Measurements from ENCODE around the gene CCAR1.
"Not testable (repeated sequence)": the region's sequence is repeated elsewhere in the genome, so short reads cannot be mapped to it uniquely, and the experiment has no call there.

Gene CCAR1

DNA sequence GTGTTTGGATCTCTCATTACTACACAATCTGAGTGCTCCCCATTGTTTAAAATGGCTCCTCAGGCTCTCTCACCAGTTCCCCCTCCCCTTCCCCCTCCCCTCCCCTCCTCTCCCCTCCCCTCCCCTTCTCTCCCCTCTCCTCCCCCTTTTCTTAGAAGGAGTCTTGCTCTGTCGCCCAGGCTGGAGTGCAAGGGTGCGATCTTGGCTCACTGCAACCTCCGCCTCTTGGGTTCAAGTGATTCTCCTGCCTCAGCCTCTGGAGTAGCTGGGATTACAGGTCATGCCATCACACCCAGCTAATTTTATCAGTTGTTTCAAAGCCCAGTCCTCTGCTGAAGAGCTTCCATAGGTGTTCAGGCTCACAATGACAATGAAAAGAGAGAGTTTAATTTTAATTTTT, 3.6 kb upstream of the CCAR1 start:
- no peak overlapping the region for H3K4me3 ChIP-seq (ENCODE audit: low read depth, low read length)
- TF ChIP-seq, protein P1, sequence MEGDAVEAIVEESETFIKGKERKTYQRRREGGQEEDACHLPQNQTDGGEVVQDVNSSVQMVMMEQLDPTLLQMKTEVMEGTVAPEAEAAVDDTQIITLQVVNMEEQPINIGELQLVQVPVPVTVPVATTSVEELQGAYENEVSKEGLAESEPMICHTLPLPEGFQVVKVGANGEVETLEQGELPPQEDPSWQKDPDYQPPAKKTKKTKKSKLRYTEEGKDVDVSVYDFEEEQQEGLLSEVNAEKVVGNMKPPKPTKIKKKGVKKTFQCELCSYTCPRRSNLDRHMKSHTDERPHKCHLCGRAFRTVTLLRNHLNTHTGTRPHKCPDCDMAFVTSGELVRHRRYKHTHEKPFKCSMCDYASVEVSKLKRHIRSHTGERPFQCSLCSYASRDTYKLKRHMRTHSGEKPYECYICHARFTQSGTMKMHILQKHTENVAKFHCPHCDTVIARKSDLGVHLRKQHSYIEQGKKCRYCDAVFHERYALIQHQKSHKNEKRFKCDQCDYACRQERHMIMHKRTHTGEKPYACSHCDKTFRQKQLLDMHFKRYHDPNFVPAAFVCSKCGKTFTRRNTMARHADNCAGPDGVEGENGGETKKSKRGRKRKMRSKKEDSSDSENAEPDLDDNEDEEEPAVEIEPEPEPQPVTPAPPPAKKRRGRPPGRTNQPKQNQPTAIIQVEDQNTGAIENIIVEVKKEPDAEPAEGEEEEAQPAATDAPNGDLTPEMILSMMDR (conservative IDR thresholded peaks at IDR 0.05; ENCODE audit: low read depth, low read length): no peak
- no peak for DNase-seq (ENCODE audit: low read depth)

DNA sequence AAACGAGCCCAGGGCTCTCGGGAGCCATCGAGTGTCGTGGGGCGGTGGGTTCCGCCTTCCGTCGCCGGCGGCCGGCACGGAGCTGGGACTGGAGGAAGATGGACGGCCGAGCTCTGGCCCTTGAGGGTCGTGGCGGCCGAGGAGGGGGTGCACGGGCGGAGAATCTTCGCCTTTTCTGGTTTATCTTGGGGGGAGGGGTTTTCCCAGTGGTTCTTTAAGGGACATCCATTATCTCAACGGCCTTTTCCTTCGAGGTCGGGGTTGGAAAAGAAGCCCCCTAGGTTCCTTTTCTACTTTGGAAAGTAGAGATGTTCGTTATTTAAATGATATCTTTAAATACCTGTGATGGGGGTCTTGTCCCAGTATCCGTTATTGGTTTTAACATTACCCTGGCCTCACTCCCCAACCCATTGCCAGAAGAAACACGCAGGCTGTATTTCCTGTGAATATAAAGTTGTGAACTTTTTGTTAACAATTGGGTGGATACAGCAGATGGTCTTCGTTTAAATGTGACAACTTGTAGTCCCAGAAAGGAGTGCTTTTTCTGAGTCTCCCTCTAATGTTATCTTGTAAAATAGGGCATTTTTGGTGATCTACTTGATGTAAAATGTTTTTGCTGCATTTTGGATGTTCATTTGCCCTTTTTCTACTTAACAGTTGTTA, 765 bp downstream of the CCAR1 start:
- TF ChIP-seq, protein P1 (conservative IDR thresholded peaks at IDR 0.05; ENCODE audit: low read depth, low read length): no peak
- H3K4me3 ChIP-seq (ENCODE audit: low read depth, low read length): peak overlapping the region; percentile 91

DNA sequence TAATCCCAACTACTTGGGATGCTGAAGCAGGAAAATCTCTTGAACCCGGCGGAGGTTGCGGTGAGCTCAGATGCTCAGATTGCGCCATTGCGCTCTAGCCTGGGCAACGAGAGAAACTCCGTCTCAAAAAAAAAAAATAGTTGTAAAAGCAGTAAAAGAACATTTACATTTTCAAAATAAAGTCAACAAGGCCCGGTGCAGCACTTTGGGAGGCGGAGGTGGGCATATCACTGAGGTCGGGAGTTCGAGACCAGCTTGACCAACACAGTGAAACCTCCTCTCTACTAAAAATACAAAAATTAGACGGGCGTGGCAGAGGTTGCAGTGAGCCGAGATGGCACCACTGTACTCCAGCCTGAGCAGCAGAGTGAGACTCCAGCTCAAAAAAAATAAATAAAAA, 4.0 kb downstream of the CCAR1 start:
- no peak for DNase-seq (ENCODE audit: low read depth)
- TF ChIP-seq, protein P1 (conservative IDR thresholded peaks at IDR 0.05; ENCODE audit: low read depth, low read length): no peak
- no peak overlapping the region for H3K4me3 ChIP-seq (ENCODE audit: low read depth, low read length)

More for the DNA sequence above, 765 bp downstream of the CCAR1 start:
- peak; percentile 21 for DNase-seq (ENCODE audit: low read depth)

DNA sequence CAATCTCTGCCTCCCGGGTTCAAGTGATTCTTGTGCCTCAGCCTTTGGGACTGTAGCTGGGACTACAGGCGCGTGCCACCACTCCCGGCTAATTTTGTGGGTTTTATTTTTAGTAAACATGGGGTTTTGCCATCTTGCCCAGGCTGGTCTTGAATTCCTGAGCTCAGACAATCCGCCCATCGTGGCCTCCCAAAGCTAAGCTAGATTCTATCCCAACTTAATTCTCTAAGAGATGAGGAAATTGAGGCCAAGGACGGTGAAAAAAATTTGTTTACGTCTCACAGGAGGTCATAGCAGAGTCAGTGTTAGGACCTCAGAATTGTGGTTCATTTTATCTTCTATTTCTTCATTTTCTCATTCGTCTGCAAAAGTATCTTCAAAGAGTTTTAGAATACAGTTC, 6.1 kb downstream of the CCAR1 start:
- no peak overlapping the region for H3K4me3 ChIP-seq (ENCODE audit: low read depth, low read length)
- TF ChIP-seq, protein P1 (conservative IDR thresholded peaks at IDR 0.05; ENCODE audit: low read depth, low read length): no peak
- no peak for DNase-seq (ENCODE audit: low read depth)

DNA sequence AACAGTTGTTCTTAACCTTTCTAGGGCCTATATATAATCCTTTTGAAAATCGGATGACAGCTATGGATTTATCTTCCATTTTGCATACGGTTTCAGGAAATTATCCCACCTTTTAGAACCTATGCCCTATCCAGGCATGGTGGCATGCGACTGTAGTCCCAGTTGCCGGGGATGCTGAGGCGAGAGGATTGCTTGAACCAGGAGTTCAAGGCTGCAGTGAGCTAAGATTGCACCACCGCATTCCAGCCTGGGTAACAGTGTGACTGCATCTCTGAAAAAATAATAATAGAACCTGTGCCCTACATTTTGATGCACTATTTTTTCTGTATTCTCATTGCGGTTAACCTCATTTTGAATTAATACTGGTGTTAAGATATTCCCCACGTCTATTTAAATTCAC, 11.6 kb downstream of the CCAR1 start:
- TF ChIP-seq, protein P1 (conservative IDR thresholded peaks at IDR 0.05; ENCODE audit: low read depth, low read length): no peak
- DNase-seq (ENCODE audit: low read depth): peak; percentile 4

DNA sequence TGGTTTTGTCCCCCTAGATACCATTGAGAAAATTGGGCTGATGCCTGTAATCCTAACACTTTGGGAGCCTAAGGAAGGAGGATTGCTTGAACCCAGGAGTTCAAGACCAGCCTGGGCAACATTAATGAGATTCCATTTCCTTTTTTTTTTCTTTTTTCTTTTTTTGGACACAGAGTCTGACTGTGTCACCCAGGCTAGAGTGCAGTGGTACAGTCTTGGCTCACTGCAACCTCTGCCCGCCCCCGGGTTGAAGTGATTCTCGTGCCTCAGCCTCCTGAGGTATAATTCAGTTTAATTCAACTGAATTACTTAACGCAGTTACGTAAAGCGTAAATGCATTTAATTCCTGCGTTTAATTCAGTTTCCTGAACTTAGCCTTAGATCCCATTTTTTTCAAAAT, 13.3 kb downstream of the CCAR1 start:
- TF ChIP-seq, protein P1 (conservative IDR thresholded peaks at IDR 0.05; ENCODE audit: low read depth, low read length): no peak
- no peak overlapping the region for H3K4me3 ChIP-seq (ENCODE audit: low read depth, low read length)
- DNase-seq (ENCODE audit: low read depth): no peak

More for the DNA sequence above, 11.6 kb downstream of the CCAR1 start:
- no peak overlapping the region for H3K4me3 ChIP-seq (ENCODE audit: low read depth, low read length)

DNA sequence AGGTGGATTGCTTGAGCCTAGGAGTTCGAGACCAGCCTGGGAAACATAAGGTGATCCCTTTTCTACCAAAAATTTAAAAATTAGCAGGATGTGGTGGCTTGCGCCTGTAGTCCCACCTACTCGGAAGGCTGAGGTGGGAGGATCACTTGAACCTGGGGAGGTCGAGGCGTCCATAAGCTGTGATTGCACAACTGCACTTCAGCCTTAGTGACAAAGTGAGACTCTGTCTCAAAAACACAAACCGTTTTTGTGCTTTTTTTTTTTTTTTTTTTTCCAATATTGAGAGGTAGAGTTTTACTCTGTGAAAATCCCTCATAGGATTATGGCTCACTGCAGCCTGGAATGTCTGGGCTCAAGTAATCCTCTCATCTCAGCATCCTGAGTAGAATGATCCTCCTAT, 14.1 kb downstream of the CCAR1 start:
- TF ChIP-seq, protein P1 (conservative IDR thresholded peaks at IDR 0.05; ENCODE audit: low read depth, low read length): no peak
- DNase-seq (ENCODE audit: low read depth): no peak
- no peak overlapping the region for H3K4me3 ChIP-seq (ENCODE audit: low read depth, low read length)

DNA sequence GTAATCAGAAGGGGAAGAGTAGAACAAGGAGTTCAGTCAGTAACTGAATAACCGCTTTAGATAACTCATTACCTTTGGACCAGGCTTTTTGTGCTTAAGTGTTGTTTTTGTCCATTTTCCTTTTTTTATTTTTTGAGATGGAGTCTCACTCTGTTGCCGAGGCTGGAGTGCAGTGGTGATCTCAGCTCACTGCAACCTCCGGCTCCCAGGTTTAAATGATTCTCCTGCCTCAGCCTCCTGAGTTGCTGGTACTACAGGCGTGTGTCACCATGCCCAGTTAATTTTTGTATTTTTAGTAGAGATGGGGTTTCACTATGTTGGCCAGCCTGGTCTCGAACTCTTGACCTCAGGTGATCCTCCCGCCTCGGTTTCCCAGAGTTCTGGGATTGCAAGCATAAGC, 14.7 kb downstream of the CCAR1 start:
- DNase-seq (ENCODE audit: low read depth); H3K4me3 ChIP-seq (ENCODE audit: low read depth, low read length): not testable (repeated sequence)

DNA sequence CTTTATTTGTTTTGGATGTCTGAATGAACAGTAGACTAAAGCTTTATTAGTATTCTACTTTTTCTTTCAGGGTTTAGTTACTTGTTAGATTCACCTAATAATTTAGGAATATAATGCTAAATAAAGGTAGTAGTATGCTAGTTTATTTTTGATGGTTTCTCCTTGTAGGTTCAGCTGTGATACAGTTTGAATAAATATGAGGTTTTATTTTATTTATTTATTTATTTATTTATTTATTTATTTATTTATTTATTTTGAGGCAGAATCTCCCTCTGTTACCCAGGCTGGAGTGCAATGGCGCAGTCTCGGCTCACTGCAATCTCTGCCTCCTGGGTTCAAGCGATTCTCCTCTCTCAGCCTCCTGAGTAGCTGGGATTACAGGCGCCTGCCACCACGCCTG, 19.6 kb downstream of the CCAR1 start:
- H3K4me3 ChIP-seq (ENCODE audit: low read depth, low read length); DNase-seq (ENCODE audit: low read depth): not testable (repeated sequence)

Data from choroid plexus epithelial cell (primary cell).